MM.1S (cell line): ENCODE data around the gene KRTDAP.

Experiments
- DNase-seq: peaks from one replicate; pipeline ENCODE4 v3.0.0-alpha.2; 2015
- H2AFZ ChIP-seq: fragments of 300-600 bp; sonication (generic); 2 replicates; pipeline ENCODE4 v1.6.0; 2016; ENCODE audit warnings: antibody characterized with exemption, low read length
- H3F3A ChIP-seq: fragments of 300-600 bp; sonication (generic); 2 replicates; pipeline ENCODE4 v1.6.1; 2016; ENCODE audit warnings: mild to moderate bottlenecking, antibody characterized with exemption, low read length, moderate library complexity, mixed read lengths; ENCODE audit not compliant: insufficient read depth
- H3K27ac ChIP-seq: fragments of 300-600 bp; sonication (generic); 2 replicates; pipeline ENCODE4 v1.5.1; 2016; ENCODE audit warnings: mild to moderate bottlenecking, low read length
- H3K27me3 ChIP-seq: fragments of 300-600 bp; sonication (generic); replicated peaks from 2 replicates; pipeline ENCODE4 v1.6.0; 2016; ENCODE audit warnings: low read length; ENCODE audit not compliant: insufficient read depth
- H3K36me3 ChIP-seq: fragments of 300-600 bp; sonication (generic); replicated peaks from 2 replicates; pipeline ENCODE4 v1.6.1; 2016; ENCODE audit warnings: mild to moderate bottlenecking, low read length, mixed read lengths; ENCODE audit not compliant: insufficient read depth
- H3K4me1 ChIP-seq: fragments of 300-600 bp; sonication (generic); 2 replicates; pipeline ENCODE4 v1.6.1; 2016; ENCODE audit warnings: low read length, mixed read lengths
- H3K4me2 ChIP-seq: fragments of 300-600 bp; sonication (generic); 2 replicates; pipeline ENCODE4 v1.6.0; 2016; ENCODE audit warnings: low read depth, low read length
- H3K4me3 ChIP-seq: fragments of 300-600 bp; sonication (generic); 2 replicates; pipeline ENCODE4 v1.5.1; 2016; ENCODE audit warnings: low read length, mixed read lengths
- H3K79me2 ChIP-seq: fragments of 300-600 bp; sonication (generic); 2 replicates; pipeline ENCODE4 v1.6.1; 2016; ENCODE audit warnings: mixed run types, low read length, mixed read lengths
- H3K9ac ChIP-seq: fragments of 300-600 bp; sonication (generic); 2 replicates; pipeline ENCODE4 v1.6.1; 2016; ENCODE audit warnings: low read length, mixed read lengths
- H3K9me2 ChIP-seq: fragments of 300-600 bp; sonication (generic); replicated peaks from 2 replicates; pipeline ENCODE4 v1.6.1; 2016; ENCODE audit warnings: mild to moderate bottlenecking, low read length, mixed read lengths; ENCODE audit not compliant: insufficient read depth
- H3K9me3 ChIP-seq: fragments of 300-600 bp; sonication (generic); replicated peaks from 2 replicates; pipeline ENCODE4 v1.6.1; 2016; ENCODE audit warnings: mild to moderate bottlenecking, low read length, mixed read lengths; ENCODE audit not compliant: insufficient read depth
- H4K20me1 ChIP-seq: fragments of 300-600 bp; sonication (generic); 2 replicates; pipeline ENCODE4 v1.6.1; 2016; ENCODE audit warnings: mild to moderate bottlenecking, low read length, moderate library complexity, mixed read lengths; ENCODE audit not compliant: insufficient read depth
- EZH2 ChIP-seq: fragments of 300-600 bp; sonication (generic); optimal IDR thresholded peaks from 2 replicates; pipeline ENCODE3; 2017; ENCODE audit warnings: low read depth, mild to moderate bottlenecking, antibody characterized with exemption, low read length, mixed read lengths
- EZH2phosphoT487 ChIP-seq: fragments of 300-600 bp; sonication (generic); IDR thresholded peaks from 2 replicates; pipeline ENCODE4 v1.6.1; 2018; ENCODE audit warnings: antibody characterized with exemption, low read length
- TF ChIP-seq, protein P1 (sequence below): fragments of 300-600 bp; sonication (generic); IDR thresholded peaks from 2 replicates; pipeline ENCODE4 v1.5.1; 2016; ENCODE audit warnings: antibody characterized with exemption, low read length, mixed read lengths

KRTDAP gene

DNA sequence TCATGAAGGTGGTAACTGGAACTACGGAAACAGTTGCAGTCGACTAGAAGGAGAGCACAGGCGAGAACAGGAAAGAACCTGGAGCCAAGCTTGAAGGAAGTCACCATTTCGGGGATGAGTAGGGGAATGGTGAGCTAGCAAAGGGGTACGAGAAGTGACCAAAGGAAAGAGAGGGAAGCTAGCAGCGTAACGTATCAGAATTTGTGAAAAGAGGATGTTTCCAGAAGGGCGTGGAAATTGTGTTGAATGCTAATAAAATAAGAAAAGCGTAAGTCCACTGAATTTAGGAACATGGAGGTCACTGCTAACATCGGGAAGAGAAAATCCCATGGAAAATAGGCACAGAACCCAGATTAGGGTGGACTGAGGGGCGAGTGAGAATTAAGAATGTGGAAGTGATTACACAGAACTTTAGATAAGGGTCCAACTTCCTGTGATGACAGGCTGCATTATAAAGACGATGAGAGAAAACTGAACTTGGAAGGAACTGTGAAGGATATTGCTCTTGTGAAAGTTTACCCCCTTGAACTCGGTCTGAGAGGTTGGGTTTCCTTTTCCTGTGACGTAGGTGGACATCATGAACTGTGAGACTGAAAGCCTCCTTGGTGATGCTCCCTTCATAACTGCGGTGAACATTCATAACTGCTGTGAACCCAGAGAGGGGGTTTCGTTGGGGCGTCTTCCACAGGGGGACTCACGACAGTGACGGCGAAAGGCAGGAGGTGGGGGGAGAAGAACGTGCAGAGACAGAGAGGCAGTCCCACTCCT, 44.3 kb downstream of the KRTDAP start:
- Histone ChIP-seq H3K79me2 (no peaks in the 10 kb centered on the region), H3F3A (no peaks in the 10 kb centered on the region), H3K36me3 (no peaks in the 10 kb centered on the region), H2AFZ (no peak overlapping the region), H3K4me3 (no peak overlapping the region), H3K4me2 (no peak overlapping the region), H3K27ac (no peak overlapping the region), H3K9me3 (no peaks in the 10 kb centered on the region), H3K9ac (no peak overlapping the region), H3K4me1 (peaks cover 21% of the 10 kb centered on the region), H3K9me2 (no peaks in the 10 kb centered on the region), H3K27me3 (peaks cover 54% of the 10 kb centered on the region), H4K20me1 (no peaks in the 10 kb centered on the region)
- TF ChIP-seq EZH2 (no peak), EZH2phosphoT487 (no peak)
- TF ChIP-seq, protein P1, sequence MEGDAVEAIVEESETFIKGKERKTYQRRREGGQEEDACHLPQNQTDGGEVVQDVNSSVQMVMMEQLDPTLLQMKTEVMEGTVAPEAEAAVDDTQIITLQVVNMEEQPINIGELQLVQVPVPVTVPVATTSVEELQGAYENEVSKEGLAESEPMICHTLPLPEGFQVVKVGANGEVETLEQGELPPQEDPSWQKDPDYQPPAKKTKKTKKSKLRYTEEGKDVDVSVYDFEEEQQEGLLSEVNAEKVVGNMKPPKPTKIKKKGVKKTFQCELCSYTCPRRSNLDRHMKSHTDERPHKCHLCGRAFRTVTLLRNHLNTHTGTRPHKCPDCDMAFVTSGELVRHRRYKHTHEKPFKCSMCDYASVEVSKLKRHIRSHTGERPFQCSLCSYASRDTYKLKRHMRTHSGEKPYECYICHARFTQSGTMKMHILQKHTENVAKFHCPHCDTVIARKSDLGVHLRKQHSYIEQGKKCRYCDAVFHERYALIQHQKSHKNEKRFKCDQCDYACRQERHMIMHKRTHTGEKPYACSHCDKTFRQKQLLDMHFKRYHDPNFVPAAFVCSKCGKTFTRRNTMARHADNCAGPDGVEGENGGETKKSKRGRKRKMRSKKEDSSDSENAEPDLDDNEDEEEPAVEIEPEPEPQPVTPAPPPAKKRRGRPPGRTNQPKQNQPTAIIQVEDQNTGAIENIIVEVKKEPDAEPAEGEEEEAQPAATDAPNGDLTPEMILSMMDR, result no peak
- no peak for DNase-seq

DNA sequence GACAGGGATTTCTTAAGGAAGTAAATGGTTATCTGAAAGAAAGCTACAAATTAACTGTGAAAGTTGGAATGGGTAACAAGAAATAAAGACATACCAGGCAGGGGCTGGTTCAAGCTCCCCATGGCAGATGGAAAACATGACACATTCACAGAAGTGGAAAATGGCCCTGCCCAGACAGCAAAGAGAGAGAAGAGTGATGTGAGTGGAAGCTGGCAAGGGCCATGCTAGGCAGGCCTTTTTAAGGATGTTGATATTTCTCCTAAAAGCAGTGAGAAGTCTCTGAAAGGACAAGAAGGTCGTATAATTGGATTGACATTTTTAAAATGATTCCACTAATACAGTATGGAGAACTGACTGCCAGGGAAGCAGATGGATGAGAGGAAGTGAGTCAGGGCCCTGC, 45.5 kb downstream of the KRTDAP start:
- H3K4me2 ChIP-seq, result no peak overlapping the region
- H3K27me3 ChIP-seq, result peaks cover 44% of the 10 kb centered on the region

DNA sequence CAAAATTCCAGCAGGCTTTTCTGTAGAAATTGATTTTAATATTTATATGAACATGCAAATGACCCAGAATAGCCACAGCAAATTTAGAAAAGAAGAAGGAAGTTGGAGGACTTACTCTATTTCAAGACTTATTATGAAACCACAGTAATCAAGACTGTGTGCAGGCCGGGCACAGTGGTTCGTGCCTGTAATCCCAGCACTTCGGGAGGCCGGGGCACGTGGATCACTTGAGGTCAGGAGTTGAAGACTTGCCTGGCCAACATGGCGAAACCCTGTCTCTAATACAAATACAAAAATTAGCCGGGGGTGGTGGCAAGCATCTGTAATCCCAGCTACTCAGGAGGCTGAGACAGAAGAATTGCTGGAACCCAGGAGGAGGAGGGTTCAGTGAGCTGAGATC, 48.2 kb downstream of the KRTDAP start:
- TF ChIP-seq EZH2phosphoT487, result no peak
- no peak for TF ChIP-seq EZH2
- TF ChIP-seq, protein P1, result no peak
- Histone ChIP-seq H3K9me2 (no peaks in the 10 kb centered on the region), H3K27ac (no peak overlapping the region), H4K20me1 (no peaks in the 10 kb centered on the region), H3K36me3 (no peaks in the 10 kb centered on the region), H3K9me3 (no peaks in the 10 kb centered on the region), H3K4me2 (no peak overlapping the region), H3F3A (no peaks in the 10 kb centered on the region), H2AFZ (no peak overlapping the region), H3K27me3 (peaks cover 37% of the 10 kb centered on the region), H3K4me1 (peaks cover 10% of the 10 kb centered on the region; the same call in 1 of the 2 replicates), H3K9ac (no peak overlapping the region), H3K4me3 (no peak overlapping the region), H3K79me2 (no peaks in the 10 kb centered on the region)
- no peak for DNase-seq

More for the DNA sequence above, 45.5 kb downstream of the KRTDAP start:
- Histone ChIP-seq H3K79me2 (no peaks in the 10 kb centered on the region), H3K9me2 (no peaks in the 10 kb centered on the region), H3F3A (no peaks in the 10 kb centered on the region), H3K4me3 (no peak overlapping the region), H3K9ac (no peak overlapping the region), H3K4me1 (peaks cover 13% of the 10 kb centered on the region), H3K9me3 (no peaks in the 10 kb centered on the region), H4K20me1 (no peaks in the 10 kb centered on the region), H2AFZ (no peak overlapping the region), H3K36me3 (no peaks in the 10 kb centered on the region), H3K27ac (no peak overlapping the region)
- DNase-seq, result no peak
- no peak for TF ChIP-seq EZH2
- no peak for TF ChIP-seq EZH2phosphoT487
- TF ChIP-seq, protein P1, result no peak
